Neural cell (in vitro differentiated cells): Measurements from ENCODE around the gene MSI2. TPM values are rescaled to one million over a fixed set of nuclear protein-coding genes. Genes with fewer than 3 reads are reported as not detected.

ENCODE experiments used
- H2AFZ ChIP-seq: fragments of 200-600, 300-800 bp; sonication (generic), shearing (Covaris generic); 2 replicates; pipeline ENCODE4 v1.6.0; 2014; ENCODE audit warnings: low read depth, mild to moderate bottlenecking, antibody characterized with exemption, low read length, moderate library complexity
- H3F3A ChIP-seq: fragments of 200-600 bp; shearing (Covaris generic); 2 replicates; pipeline ENCODE4 v1.6.1; 2016; ENCODE audit warnings: mild to moderate bottlenecking, moderate library complexity, mixed read lengths, antibody characterized with exemption, low read length; ENCODE audit not compliant: insufficient read depth, poor library complexity, severe bottlenecking
- H3K27ac ChIP-seq: fragments of 200-600, 300-800 bp; sonication (generic), shearing (Covaris generic); 2 replicates; pipeline ENCODE4 v1.5.1; 2014; ENCODE audit warnings: mild to moderate bottlenecking, low read length, moderate library complexity
- H3K27me3 ChIP-seq: fragments of 300-800, 200-600 bp; sonication (generic), shearing (Covaris generic); 2 replicates; pipeline ENCODE4 v1.6.0; 2014; ENCODE audit warnings: mild to moderate bottlenecking, low read depth, low read length, moderate library complexity; ENCODE audit not compliant: insufficient read depth
- H3K36me3 ChIP-seq: fragments of 300-800, 200-600 bp; sonication (generic), shearing (Covaris generic); 2 replicates; pipeline ENCODE4 v1.5.1; 2014; ENCODE audit warnings: mild to moderate bottlenecking, antibody characterized with exemption, low read length, moderate library complexity; ENCODE audit not compliant: insufficient read depth
- H3K4me2 ChIP-seq: fragments of 300-800, 200-600 bp; sonication (generic), shearing (Covaris generic); 2 replicates; pipeline ENCODE4 v1.6.0; 2014; ENCODE audit warnings: mild to moderate bottlenecking, low read length
- H3K4me3 ChIP-seq: fragments of 300-800, 200-600 bp; sonication (generic), shearing (Covaris generic); 2 replicates; pipeline ENCODE4 v1.5.1; 2014; ENCODE audit warnings: mild to moderate bottlenecking, low read length, moderate library complexity
- H3K79me2 ChIP-seq: fragments of 200-600 bp; shearing (Covaris generic); replicated peaks from 2 replicates; pipeline ENCODE4 v1.6.0; 2014; ENCODE audit warnings: mild to moderate bottlenecking, low read length, moderate library complexity; ENCODE audit not compliant: insufficient read depth
- H3K9ac ChIP-seq: fragments of 300-800, 200-600 bp; sonication (generic), shearing (Covaris generic); 2 replicates; pipeline ENCODE4 v1.6.1; 2016; ENCODE audit warnings: mild to moderate bottlenecking, low read length, mixed read lengths
- H3K9me2 ChIP-seq: fragments of 200-600 bp; shearing (Covaris generic); 2 replicates; pipeline ENCODE4 v1.6.1; 2016; ENCODE audit warnings: mild to moderate bottlenecking, low read length, mixed read lengths; ENCODE audit not compliant: insufficient read depth
- H3K9me3 ChIP-seq: fragments of 200-600, 300-800 bp; sonication (generic), shearing (Covaris generic); 2 replicates; pipeline ENCODE4 v1.6.1; 2016; ENCODE audit warnings: mild to moderate bottlenecking, mixed run types, low read length, moderate library complexity, mixed read lengths
- H4K20me1 ChIP-seq: fragments of 200-600 bp; shearing (Covaris generic); 2 replicates; pipeline ENCODE4 v1.6.1; 2016; ENCODE audit warnings: mild to moderate bottlenecking, mixed run types; ENCODE audit not compliant: insufficient read depth
- CTCF ChIP-seq: fragments of 450-650 bp; IDR thresholded peaks from 2 replicates; pipeline ENCODE4 v1.5.1; 2014; ENCODE audit warnings: antibody characterized with exemption, mild to moderate bottlenecking, moderate library complexity; ENCODE audit not compliant: poor library complexity, severe bottlenecking
- EP300 ChIP-seq: fragments of 450-650 bp; conservative IDR thresholded peaks from 2 replicates; pipeline ENCODE4 v1.6.1; 2014; ENCODE audit warnings: antibody characterized with exemption, mild to moderate bottlenecking, moderate library complexity; ENCODE audit not compliant: poor library complexity, severe bottlenecking
- EZH2 ChIP-seq: fragments of 200-600, 300-800 bp; shearing (Covaris generic), sonication (generic); IDR thresholded peaks from 2 replicates; pipeline ENCODE4 v1.6.1; 2014; ENCODE audit warnings: antibody characterized with exemption, low read length, borderline replicate concordance, mild to moderate bottlenecking; ENCODE audit not compliant: insufficient read depth, poor library complexity, severe bottlenecking
- MXI1 ChIP-seq: fragments of 450-650 bp; conservative IDR thresholded peaks from 2 replicates; pipeline ENCODE4 v1.6.1; 2014; ENCODE audit warnings: antibody characterized with exemption, mild to moderate bottlenecking; ENCODE audit not compliant: poor library complexity, severe bottlenecking
- POLR2AphosphoS5 ChIP-seq: IDR thresholded peaks from 2 replicates; pipeline ENCODE4 v1.6.1; 2012
- RAD21 ChIP-seq: fragments of 450-650 bp; conservative IDR thresholded peaks from 2 replicates; pipeline ENCODE4 v1.6.1; 2014; ENCODE audit warnings: antibody characterized with exemption, mild to moderate bottlenecking, moderate library complexity
- REST ChIP-seq: IDR thresholded peaks from 2 replicates; pipeline ENCODE4 v1.6.1; 2012; ENCODE audit warnings: borderline replicate concordance
- SMC3 ChIP-seq: fragments of 450-650 bp; conservative IDR thresholded peaks from 2 replicates; pipeline ENCODE4 v1.6.1; 2014; ENCODE audit warnings: antibody characterized with exemption, mild to moderate bottlenecking, moderate library complexity; ENCODE audit not compliant: poor library complexity
- TAF1 ChIP-seq: IDR thresholded peaks from 2 replicates; pipeline ENCODE4 v1.6.1; 2012; ENCODE audit warnings: low read depth
- polyA plus RNA-seq: library from polyadenylated mRNA; depleted of rRNA; stranded (reverse); fragments of >200 nt; gene quantifications from 2 replicates; pipeline ENCODE4 v1.2.3, GENCODE V29; 2014

MSI2 gene
- polyA plus RNA-seq, 1 donor from 2014 or later = 61.4 TPM

GRCh38 chr17:57632294-57632693, 376.0 kb downstream of the MSI2 start:
- Histone ChIP-seq H4K20me1 (no peaks in the 10 kb centered on the region), H3K4me2 (no peak overlapping the region), H3K9me3 (no peaks in the 10 kb centered on the region), H3K9me2 (no peaks in the 10 kb centered on the region), H3F3A (no peaks in the 10 kb centered on the region), H2AFZ (no peak overlapping the region), H3K4me3 (no peak overlapping the region), H3K36me3 (no peaks in the 10 kb centered on the region), H3K27me3 (no peaks in the 10 kb centered on the region), H3K27ac (no peak overlapping the region), H3K9ac (no peak overlapping the region), H3K79me2 (no peaks in the 10 kb centered on the region)
- TF ChIP-seq EZH2 (no peak), REST (no peak), MXI1 (no peak), RAD21 (no peak), CTCF (no peak), POLR2AphosphoS5 (no peak), SMC3 (no peak), EP300 (no peak), TAF1 (no peak)

GRCh38 chr17:57633236-57633635, 376.9 kb downstream of the MSI2 start:
- H3K36me3 ChIP-seq = no peaks in the 10 kb centered on the region
- no peak overlapping the region for H3K27ac ChIP-seq
- H2AFZ ChIP-seq = no peak overlapping the region

More at GRCh38 chr17:57633236-57633635, 376.9 kb downstream of the MSI2 start:
- H3K9ac ChIP-seq = no peak overlapping the region
- H3K9me3 ChIP-seq = no peaks in the 10 kb centered on the region
- no peak overlapping the region for H3K4me3 ChIP-seq
- no peaks in the 10 kb centered on the region for H4K20me1 ChIP-seq
- H3F3A ChIP-seq = no peaks in the 10 kb centered on the region
- no peaks in the 10 kb centered on the region for H3K27me3 ChIP-seq
- no peaks in the 10 kb centered on the region for H3K79me2 ChIP-seq
- TF ChIP-seq RAD21 (no peak), EZH2 (no peak), TAF1 (no peak), REST (no peak), POLR2AphosphoS5 (no peak), EP300 (no peak), CTCF (no peak), MXI1 (no peak), SMC3 (no peak)
- H3K9me2 ChIP-seq = no peaks in the 10 kb centered on the region
- H3K4me2 ChIP-seq = no peak overlapping the region
